ENCODE measurements around the gene CORO2A.
"Not testable (repeated sequence)": the region's sequence is repeated elsewhere in the genome, so short reads cannot be mapped to it uniquely, and the experiment has no call there.

Gene CORO2A

GRCh38 chr9:98127226-98127625 is 65.2 kb downstream of the CORO2A start:
- peaks cover 4% of the 10 kb centered on the region for H3K4me1 ChIP-seq (ENCODE audit: control insufficient read depth, insufficient read depth, low read depth, low read length)
- H4K91ac ChIP-seq (ENCODE audit: low read length), result no peak overlapping the region
- no peak overlapping the region for H3K4me2 ChIP-seq (ENCODE audit: low read length, poor library complexity, severe bottlenecking)
- H3K79me1 ChIP-seq (replicated peaks; ENCODE audit: low read length, poor library complexity, severe bottlenecking), result no peaks in the 10 kb centered on the region
- no peaks in the 10 kb centered on the region for H3K9me3 ChIP-seq (ENCODE audit: control insufficient read depth, low read length)
- H3K23ac ChIP-seq (ENCODE audit: low read length in 2 of 2), result no peak overlapping the region
- H3K4ac ChIP-seq (ENCODE audit: low read depth in 1 of 2, low read length in 2 of 2), result no peak overlapping the region
- peaks cover 0 to 33% of the 10 kb centered on the region in 2 experiments for H3K27me3 ChIP-seq (ENCODE audit: control insufficient read depth in 1 of 2, insufficient read depth in 1 of 2, low read length in 2 of 2)
- H3K36me3 ChIP-seq (ENCODE audit: control insufficient read depth in 1 of 2, insufficient read depth in 2 of 2, low read depth in 1 of 2, low read length in 2 of 2), result no peaks in the 10 kb centered on the region
- H3K18ac ChIP-seq (ENCODE audit: low read depth in 1 of 2, low read length in 2 of 2), result no peak overlapping the region
- no peak overlapping the region for H4K8ac ChIP-seq (ENCODE audit: low read length)
- H2AFZ ChIP-seq (ENCODE audit: low read depth, low read length), result no peak overlapping the region
- H2BK15ac ChIP-seq (ENCODE audit: low read depth, poor library complexity, severe bottlenecking), result no peak overlapping the region
- no peak overlapping the region for H2AK5ac ChIP-seq (ENCODE audit: low read length, severe bottlenecking)
- DNase-seq, result no peak
- WGBS, result over 99% methylated on average over 8 of the region's 8 CpGs
- no peak overlapping the region for H2BK12ac ChIP-seq (ENCODE audit: low read length in 2 of 2)
- H3K27ac ChIP-seq (ENCODE audit: low read length, poor library complexity, severe bottlenecking), result no peak overlapping the region
- H2BK120ac ChIP-seq (ENCODE audit: low read depth, low read length), result no peak overlapping the region
- H2BK5ac ChIP-seq (ENCODE audit: low read depth, low read length, poor library complexity, severe bottlenecking), result no peak overlapping the region
- no peak overlapping the region for H3K14ac ChIP-seq (ENCODE audit: low read length in 2 of 2)
- H3K4me3 ChIP-seq (ENCODE audit: insufficient read depth in 1 of 2, low read depth in 1 of 2, low read length in 2 of 2), result no peak overlapping the region
- no peak overlapping the region for H3K9ac ChIP-seq (ENCODE audit: low read length)

- Histone ChIP-seq H2BK15ac (ENCODE audit: low read depth, poor library complexity, severe bottlenecking) (no peak overlapping the region), H3K23ac (ENCODE audit: low read length in 2 of 2) (no peak overlapping the region), H3K14ac (ENCODE audit: low read length in 2 of 2) (no peak overlapping the region), H3K36me3 (ENCODE audit: control insufficient read depth in 1 of 2, insufficient read depth in 2 of 2, low read depth in 1 of 2, low read length in 2 of 2) (no peaks in the 10 kb centered on the region), H3K79me1 (replicated peaks; ENCODE audit: low read length, poor library complexity, severe bottlenecking) (no peaks in the 10 kb centered on the region), H3K9me3 (ENCODE audit: control insufficient read depth, low read length) (no peaks in the 10 kb centered on the region), H2BK12ac (ENCODE audit: low read length in 2 of 2) (no peak overlapping the region), H3K27ac (ENCODE audit: low read length, poor library complexity, severe bottlenecking) (no peak overlapping the region), H3K4me1 (ENCODE audit: control insufficient read depth, insufficient read depth, low read depth, low read length) (peaks cover 4% of the 10 kb centered on the region), H3K4ac (ENCODE audit: low read depth in 1 of 2, low read length in 2 of 2) (no peak overlapping the region), H4K91ac (ENCODE audit: low read length) (no peak overlapping the region), H2AK5ac (ENCODE audit: low read length, severe bottlenecking) (no peak overlapping the region), H2BK120ac (ENCODE audit: low read depth, low read length) (no peak overlapping the region), H4K8ac (ENCODE audit: low read length) (no peak overlapping the region), H3K18ac (ENCODE audit: low read depth in 1 of 2, low read length in 2 of 2) (no peak overlapping the region), H2BK5ac (ENCODE audit: low read depth, low read length, poor library complexity, severe bottlenecking) (no peak overlapping the region), H2AFZ (ENCODE audit: low read depth, low read length) (no peak overlapping the region), H3K4me3 (ENCODE audit: insufficient read depth in 1 of 2, low read depth in 1 of 2, low read length in 2 of 2) (no peak overlapping the region), H3K4me2 (ENCODE audit: low read length, poor library complexity, severe bottlenecking) (no peak overlapping the region), H3K9ac (ENCODE audit: low read length) (no peak overlapping the region), H3K27me3 (ENCODE audit: control insufficient read depth in 1 of 2, insufficient read depth in 1 of 2, low read length in 2 of 2) (peaks cover 0 to 27% of the 10 kb centered on the region in 2 experiments)
- WGBS, result 94% methylated on average over 15 of the region's 15 CpGs
- no peak for DNase-seq
Observed at GRCh38 chr9:98124637-98125426, 67.6 kb downstream of the CORO2A start.

- 96% methylated on average over 13 of the region's 13 CpGs for WGBS
- not testable (repeated sequence) for DNase-seq; H3K14ac ChIP-seq (ENCODE audit: low read length in 2 of 2)
Observed at GRCh38 chr9:98124091-98124490, 68.3 kb downstream of the CORO2A start.

GRCh38 chr9:98121058-98121457 is 71.4 kb downstream of the CORO2A start:
- Histone ChIP-seq H2BK120ac (ENCODE audit: low read depth, low read length) (no peak overlapping the region), H3K23ac (ENCODE audit: low read length in 2 of 2) (no peak overlapping the region), H3K36me3 (ENCODE audit: control insufficient read depth in 1 of 2, insufficient read depth in 2 of 2, low read depth in 1 of 2, low read length in 2 of 2) (no peaks in the 10 kb centered on the region), H4K8ac (ENCODE audit: low read length) (no peak overlapping the region), H3K9me3 (ENCODE audit: control insufficient read depth, low read length) (no peaks in the 10 kb centered on the region), H3K27ac (ENCODE audit: low read length, poor library complexity, severe bottlenecking) (no peak overlapping the region), H3K27me3 (ENCODE audit: control insufficient read depth in 1 of 2, insufficient read depth in 1 of 2, low read length in 2 of 2) (peaks cover 0 to 29% of the 10 kb centered on the region in 2 experiments), H3K4me2 (ENCODE audit: low read length, poor library complexity, severe bottlenecking) (no peak overlapping the region), H3K14ac (ENCODE audit: low read length in 2 of 2) (no peak overlapping the region), H3K79me1 (replicated peaks; ENCODE audit: low read length, poor library complexity, severe bottlenecking) (no peaks in the 10 kb centered on the region), H4K91ac (ENCODE audit: low read length) (no peak overlapping the region), H3K4me1 (ENCODE audit: control insufficient read depth, insufficient read depth, low read depth, low read length) (peaks cover 7% of the 10 kb centered on the region), H2BK5ac (ENCODE audit: low read depth, low read length, poor library complexity, severe bottlenecking) (no peak overlapping the region), H3K4ac (ENCODE audit: low read depth in 1 of 2, low read length in 2 of 2) (no peak overlapping the region), H3K4me3 (ENCODE audit: insufficient read depth in 1 of 2, low read depth in 1 of 2, low read length in 2 of 2) (no peak overlapping the region), H2AFZ (ENCODE audit: low read depth, low read length) (no peak overlapping the region), H3K9ac (ENCODE audit: low read length) (no peak overlapping the region), H3K18ac (ENCODE audit: low read depth in 1 of 2, low read length in 2 of 2) (no peak overlapping the region), H2AK5ac (ENCODE audit: low read length, severe bottlenecking) (no peak overlapping the region), H2BK12ac (ENCODE audit: low read length in 2 of 2) (no peak overlapping the region), H2BK15ac (ENCODE audit: low read depth, poor library complexity, severe bottlenecking) (no peak overlapping the region)
- 85% methylated on average over 2 of the region's 3 CpGs for WGBS
- DNase-seq, result no peak

More at GRCh38 chr9:98124091-98124490, 68.3 kb downstream of the CORO2A start:
- H2BK12ac ChIP-seq (ENCODE audit: low read length in 2 of 2); H2BK5ac ChIP-seq (ENCODE audit: low read depth, low read length, poor library complexity, severe bottlenecking); H2BK15ac ChIP-seq (ENCODE audit: low read depth, poor library complexity, severe bottlenecking); H4K91ac ChIP-seq (ENCODE audit: low read length); H4K8ac ChIP-seq (ENCODE audit: low read length); H3K4me3 ChIP-seq (ENCODE audit: insufficient read depth in 1 of 2, low read depth in 1 of 2, low read length in 2 of 2); H2AK5ac ChIP-seq (ENCODE audit: low read length, severe bottlenecking); H3K27ac ChIP-seq (ENCODE audit: low read length, poor library complexity, severe bottlenecking); H3K4me2 ChIP-seq (ENCODE audit: low read length, poor library complexity, severe bottlenecking); H3K9me3 ChIP-seq (ENCODE audit: control insufficient read depth, low read length); H3K18ac ChIP-seq (ENCODE audit: low read depth in 1 of 2, low read length in 2 of 2); H3K4me1 ChIP-seq (ENCODE audit: control insufficient read depth, insufficient read depth, low read depth, low read length); H3K23ac ChIP-seq (ENCODE audit: low read length in 2 of 2); H2BK120ac ChIP-seq (ENCODE audit: low read depth, low read length); H2AFZ ChIP-seq (ENCODE audit: low read depth, low read length); H3K4ac ChIP-seq (ENCODE audit: low read depth in 1 of 2, low read length in 2 of 2); H3K79me1 ChIP-seq (replicated peaks; ENCODE audit: low read length, poor library complexity, severe bottlenecking); H3K36me3 ChIP-seq (ENCODE audit: control insufficient read depth in 1 of 2, insufficient read depth in 2 of 2, low read depth in 1 of 2, low read length in 2 of 2); H3K9ac ChIP-seq (ENCODE audit: low read length): not testable (repeated sequence)
- peaks cover 0 to 27% of the 10 kb centered on the region in 2 experiments for H3K27me3 ChIP-seq (ENCODE audit: control insufficient read depth in 1 of 2, insufficient read depth in 1 of 2, low read length in 2 of 2)

Measured in mesenchymal stem cell (in vitro differentiated cells and primary cell).